ENCODE results near the gene MRGPRX4.

Gene MRGPRX4

DNA sequence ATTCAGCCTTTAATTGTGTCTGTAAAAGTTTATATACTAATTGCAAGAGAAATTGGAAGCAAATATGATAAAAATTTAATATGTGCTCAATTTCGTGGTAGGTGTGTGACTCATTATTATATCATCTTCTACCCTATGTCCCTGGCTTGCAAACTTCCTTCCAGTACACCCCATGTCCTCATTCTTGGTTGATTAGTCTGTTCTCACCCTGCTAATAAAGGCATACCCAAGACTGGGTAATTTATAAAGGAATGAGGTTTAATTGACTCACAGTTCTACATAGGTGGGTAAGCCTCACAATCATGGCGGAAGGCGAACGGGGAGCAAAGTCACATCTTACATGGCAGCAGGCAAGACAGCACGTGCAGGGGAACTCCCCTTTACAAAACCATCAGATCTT lies 28.4 kb upstream of the MRGPRX4 start:
- no peaks in the 10 kb centered on the region for H3K36me3 ChIP-seq (ENCODE audit: control insufficient read depth, insufficient read depth, low read length)
- no peak for DNase-seq (ENCODE audit: extremely low read depth, insufficient read length)
- H3K4me3 ChIP-seq (replicated peaks; ENCODE audit: low read depth, low read length), result no peak overlapping the region
- TF ChIP-seq, protein P1, sequence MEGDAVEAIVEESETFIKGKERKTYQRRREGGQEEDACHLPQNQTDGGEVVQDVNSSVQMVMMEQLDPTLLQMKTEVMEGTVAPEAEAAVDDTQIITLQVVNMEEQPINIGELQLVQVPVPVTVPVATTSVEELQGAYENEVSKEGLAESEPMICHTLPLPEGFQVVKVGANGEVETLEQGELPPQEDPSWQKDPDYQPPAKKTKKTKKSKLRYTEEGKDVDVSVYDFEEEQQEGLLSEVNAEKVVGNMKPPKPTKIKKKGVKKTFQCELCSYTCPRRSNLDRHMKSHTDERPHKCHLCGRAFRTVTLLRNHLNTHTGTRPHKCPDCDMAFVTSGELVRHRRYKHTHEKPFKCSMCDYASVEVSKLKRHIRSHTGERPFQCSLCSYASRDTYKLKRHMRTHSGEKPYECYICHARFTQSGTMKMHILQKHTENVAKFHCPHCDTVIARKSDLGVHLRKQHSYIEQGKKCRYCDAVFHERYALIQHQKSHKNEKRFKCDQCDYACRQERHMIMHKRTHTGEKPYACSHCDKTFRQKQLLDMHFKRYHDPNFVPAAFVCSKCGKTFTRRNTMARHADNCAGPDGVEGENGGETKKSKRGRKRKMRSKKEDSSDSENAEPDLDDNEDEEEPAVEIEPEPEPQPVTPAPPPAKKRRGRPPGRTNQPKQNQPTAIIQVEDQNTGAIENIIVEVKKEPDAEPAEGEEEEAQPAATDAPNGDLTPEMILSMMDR (IDR thresholded peaks at IDR 0.05; ENCODE audit: insufficient read depth, low read length, poor library complexity, severe bottlenecking), result no peak
- no peaks in the 10 kb centered on the region for H3K27me3 ChIP-seq (replicated peaks; ENCODE audit: control insufficient read depth, insufficient read depth, low read length)

DNA sequence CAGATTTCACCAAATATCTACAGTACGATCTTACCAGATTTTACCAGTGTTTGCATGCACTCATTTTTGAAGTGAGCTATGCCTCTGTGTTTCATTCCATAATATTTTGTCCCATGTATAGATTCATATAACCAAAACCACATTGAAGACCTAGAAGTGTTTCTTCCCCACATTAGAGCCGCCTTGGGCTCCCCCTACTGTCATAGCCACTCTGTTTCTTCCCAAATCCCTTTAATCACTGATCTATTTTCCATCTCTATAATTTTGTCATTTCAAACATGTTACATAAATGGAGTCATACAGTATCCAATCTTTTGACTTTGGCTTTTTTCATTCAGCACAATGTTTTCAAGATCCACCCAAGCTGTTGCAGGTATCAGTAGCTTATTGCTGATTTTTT lies 27.6 kb upstream of the MRGPRX4 start:
- TF ChIP-seq, protein P1 (IDR thresholded peaks at IDR 0.05; ENCODE audit: insufficient read depth, low read length, poor library complexity, severe bottlenecking), result peak; percentile 40
- DNase-seq (ENCODE audit: extremely low read depth, insufficient read length), result no peak
- no peak overlapping the region for H3K4me3 ChIP-seq (replicated peaks; ENCODE audit: low read depth, low read length)
- H3K36me3 ChIP-seq (ENCODE audit: control insufficient read depth, insufficient read depth, low read length), result no peaks in the 10 kb centered on the region
- no peaks in the 10 kb centered on the region for H3K27me3 ChIP-seq (replicated peaks; ENCODE audit: control insufficient read depth, insufficient read depth, low read length)

DNA sequence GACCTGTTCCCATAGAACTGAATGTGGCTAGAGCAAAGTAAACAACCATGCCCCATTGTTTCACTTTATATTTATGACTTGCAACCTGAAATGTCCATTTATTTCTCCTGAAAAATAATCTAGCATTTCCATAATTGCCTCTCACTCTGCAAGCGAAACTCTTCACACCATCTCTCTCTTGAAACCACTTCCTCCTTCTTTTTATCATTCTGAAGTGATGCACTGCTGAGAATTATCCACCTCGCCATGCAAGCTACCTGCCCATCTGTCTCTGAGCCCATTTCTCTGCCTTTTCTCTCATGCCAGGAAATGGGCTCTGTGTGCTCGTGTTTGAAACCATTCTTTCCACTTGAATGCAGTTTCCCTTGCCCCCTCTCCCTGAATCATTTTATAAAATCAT lies 26.8 kb upstream of the MRGPRX4 start:
- Histone ChIP-seq H3K4me3 (replicated peaks; ENCODE audit: low read depth, low read length) (no peak overlapping the region), H3K27me3 (replicated peaks; ENCODE audit: control insufficient read depth, insufficient read depth, low read length) (no peaks in the 10 kb centered on the region), H3K36me3 (ENCODE audit: control insufficient read depth, insufficient read depth, low read length) (no peaks in the 10 kb centered on the region)
- TF ChIP-seq, protein P1 (IDR thresholded peaks at IDR 0.05; ENCODE audit: insufficient read depth, low read length, poor library complexity, severe bottlenecking), result no peak
- no peak for DNase-seq (ENCODE audit: extremely low read depth, insufficient read length)

DNA sequence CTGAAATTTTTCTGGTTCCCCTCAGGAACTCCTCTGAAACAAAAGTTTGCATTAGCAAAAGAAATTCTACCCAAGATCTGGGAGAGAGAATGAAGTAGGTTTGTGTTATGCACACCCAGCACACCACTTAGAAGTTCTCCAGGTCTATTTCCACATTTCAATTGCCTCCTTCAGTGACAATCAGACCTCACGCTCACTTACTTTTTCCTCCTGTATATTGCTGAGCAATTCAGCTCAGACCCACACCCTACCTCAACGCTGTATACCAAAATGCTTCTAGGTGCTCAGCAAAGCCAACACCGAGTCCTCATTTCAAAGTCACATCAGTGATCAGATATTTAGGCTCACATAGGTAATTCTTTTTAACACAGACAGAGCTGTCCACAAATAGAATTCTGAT lies 21.1 kb upstream of the MRGPRX4 start:
- no peaks in the 10 kb centered on the region for H3K36me3 ChIP-seq (ENCODE audit: control insufficient read depth, insufficient read depth, low read length)
- no peak for DNase-seq (ENCODE audit: extremely low read depth, insufficient read length)
- no peak overlapping the region for H3K4me3 ChIP-seq (replicated peaks; ENCODE audit: low read depth, low read length)
- TF ChIP-seq, protein P1 (IDR thresholded peaks at IDR 0.05; ENCODE audit: insufficient read depth, low read length, poor library complexity, severe bottlenecking), result no peak
- H3K27me3 ChIP-seq (replicated peaks; ENCODE audit: control insufficient read depth, insufficient read depth, low read length), result no peaks in the 10 kb centered on the region; the same call in 1 of the 2 replicates

DNA sequence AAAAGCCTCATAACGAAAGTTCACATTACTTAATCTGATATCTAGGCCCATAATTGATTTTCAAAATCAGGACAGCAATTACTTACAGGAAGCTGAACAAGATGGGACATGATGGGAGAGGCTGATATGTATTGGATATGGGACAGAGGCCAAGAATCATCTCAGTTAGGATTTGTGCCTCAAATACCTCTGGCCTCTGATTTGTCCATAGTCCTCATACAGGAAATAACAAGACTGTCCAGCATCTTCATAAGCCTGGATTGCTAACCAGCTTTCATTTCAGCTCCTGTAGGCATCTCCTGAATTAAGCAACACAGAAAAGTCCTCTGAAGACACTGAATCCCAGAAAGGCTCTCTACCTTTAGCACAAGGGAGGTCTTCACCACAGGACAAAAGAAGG lies 4.3 kb upstream of the MRGPRX4 start:
- TF ChIP-seq, protein P1 (IDR thresholded peaks at IDR 0.05; ENCODE audit: insufficient read depth, low read length, poor library complexity, severe bottlenecking), result no peak
- H3K27me3 ChIP-seq (replicated peaks; ENCODE audit: control insufficient read depth, insufficient read depth, low read length), result no peaks in the 10 kb centered on the region; the same call in 1 of the 2 replicates
- no peaks in the 10 kb centered on the region for H3K36me3 ChIP-seq (ENCODE audit: control insufficient read depth, insufficient read depth, low read length)
- DNase-seq (ENCODE audit: extremely low read depth, insufficient read length), result no peak
- no peak overlapping the region for H3K4me3 ChIP-seq (replicated peaks; ENCODE audit: low read depth, low read length)

DNA sequence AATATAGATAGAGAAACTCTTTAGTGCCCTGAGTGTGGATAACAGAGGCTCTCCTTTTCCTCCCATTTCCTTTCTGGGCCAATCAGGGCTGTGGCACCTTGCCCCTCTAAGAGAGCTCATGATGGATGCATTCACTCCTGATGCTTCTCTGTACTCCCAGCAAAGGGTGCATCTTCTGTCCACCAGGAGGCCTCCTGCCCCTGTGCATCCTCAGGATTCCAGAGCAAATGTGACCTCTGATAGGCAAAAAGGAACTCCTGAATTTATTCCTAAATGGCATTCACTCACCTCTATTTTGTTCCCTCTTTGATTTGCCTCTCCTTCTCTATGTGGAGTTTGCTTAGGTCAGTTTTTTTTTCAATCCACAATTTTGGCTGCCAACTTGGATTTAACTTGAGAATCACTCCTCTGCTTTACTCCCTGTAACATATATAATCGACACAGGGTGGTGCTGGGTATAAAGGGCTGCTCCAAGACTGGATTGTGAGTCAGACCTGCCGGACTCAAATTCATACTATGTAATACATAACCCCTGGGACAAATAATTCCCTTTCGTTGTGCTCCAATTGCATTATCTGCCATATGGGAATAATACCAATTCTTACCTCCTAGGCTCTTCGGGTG lies 1.1 kb upstream of the MRGPRX4 start:
- Histone ChIP-seq H3K4me3 (replicated peaks; ENCODE audit: low read depth, low read length) (no peak overlapping the region), H3K36me3 (ENCODE audit: control insufficient read depth, insufficient read depth, low read length) (no peaks in the 10 kb centered on the region), H3K27me3 (replicated peaks; ENCODE audit: control insufficient read depth, insufficient read depth, low read length) (no peaks in the 10 kb centered on the region; the same call in 1 of the 2 replicates)
- TF ChIP-seq, protein P1 (IDR thresholded peaks at IDR 0.05; ENCODE audit: insufficient read depth, low read length, poor library complexity, severe bottlenecking), result peak; percentile 84
- DNase-seq (ENCODE audit: extremely low read depth, insufficient read length), result no peak

All from GM06990 (cell line).